ENCODE measurements around the gene THAP4.

The THAP4 gene

DNA sequence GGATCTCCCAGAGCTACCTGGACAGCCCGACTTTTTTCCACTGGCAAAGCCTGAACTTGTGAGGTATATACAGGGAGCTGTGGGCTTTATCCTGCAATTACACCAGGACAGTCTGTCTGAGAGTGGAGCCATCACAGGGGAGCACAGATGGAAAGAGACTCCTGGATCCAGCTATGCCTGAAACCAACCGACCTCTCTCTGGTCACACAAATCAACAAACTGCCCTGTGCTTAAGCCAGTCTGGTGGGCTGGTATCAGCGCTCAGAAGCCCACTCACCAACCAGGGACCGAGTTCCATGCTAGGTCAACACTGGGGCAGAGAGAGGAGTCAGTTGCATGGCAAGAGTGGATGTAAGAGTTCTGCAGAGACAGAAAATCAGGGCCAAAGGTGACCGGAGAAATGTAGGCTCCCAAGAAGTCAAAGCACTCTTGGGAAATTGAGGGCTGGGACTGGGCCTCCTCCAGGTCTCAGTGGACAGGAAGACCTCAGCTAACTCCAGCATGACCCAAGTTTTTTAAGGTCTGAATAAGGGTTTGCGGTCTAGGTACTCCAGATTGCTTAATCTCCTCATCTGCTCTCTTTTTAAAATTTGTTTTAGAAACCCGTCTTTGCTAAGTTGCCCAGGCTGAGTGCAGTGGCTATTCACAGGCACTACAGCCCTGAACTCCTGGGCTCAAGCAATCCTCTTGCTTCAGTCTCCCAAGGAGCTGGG lies 82.2 kb downstream of the THAP4 start:
- no peak for DNase-seq
- no peak overlapping the region for H3K27ac ChIP-seq (ENCODE audit: low read length)
- H3K27me3 ChIP-seq (replicated peaks; ENCODE audit: insufficient read depth, low read length), result peaks cover 61% of the 10 kb centered on the region
- no peaks in the 10 kb centered on the region for H3K9me2 ChIP-seq (replicated peaks; ENCODE audit: insufficient read depth, low read length)
- no peaks in the 10 kb centered on the region for H3K79me2 ChIP-seq (ENCODE audit: low read length)
- H3F3A ChIP-seq (ENCODE audit: insufficient read depth, low read length), result no peaks in the 10 kb centered on the region
- H3K4me1 ChIP-seq (ENCODE audit: low read length), result no peaks in the 10 kb centered on the region
- no peaks in the 10 kb centered on the region for H3K9me3 ChIP-seq (replicated peaks; ENCODE audit: insufficient read depth, low read length)
- no peak for TF ChIP-seq EZH2phosphoT487 (IDR thresholded peaks at IDR 0.05; ENCODE audit: low read length)
- TF ChIP-seq, protein P1, sequence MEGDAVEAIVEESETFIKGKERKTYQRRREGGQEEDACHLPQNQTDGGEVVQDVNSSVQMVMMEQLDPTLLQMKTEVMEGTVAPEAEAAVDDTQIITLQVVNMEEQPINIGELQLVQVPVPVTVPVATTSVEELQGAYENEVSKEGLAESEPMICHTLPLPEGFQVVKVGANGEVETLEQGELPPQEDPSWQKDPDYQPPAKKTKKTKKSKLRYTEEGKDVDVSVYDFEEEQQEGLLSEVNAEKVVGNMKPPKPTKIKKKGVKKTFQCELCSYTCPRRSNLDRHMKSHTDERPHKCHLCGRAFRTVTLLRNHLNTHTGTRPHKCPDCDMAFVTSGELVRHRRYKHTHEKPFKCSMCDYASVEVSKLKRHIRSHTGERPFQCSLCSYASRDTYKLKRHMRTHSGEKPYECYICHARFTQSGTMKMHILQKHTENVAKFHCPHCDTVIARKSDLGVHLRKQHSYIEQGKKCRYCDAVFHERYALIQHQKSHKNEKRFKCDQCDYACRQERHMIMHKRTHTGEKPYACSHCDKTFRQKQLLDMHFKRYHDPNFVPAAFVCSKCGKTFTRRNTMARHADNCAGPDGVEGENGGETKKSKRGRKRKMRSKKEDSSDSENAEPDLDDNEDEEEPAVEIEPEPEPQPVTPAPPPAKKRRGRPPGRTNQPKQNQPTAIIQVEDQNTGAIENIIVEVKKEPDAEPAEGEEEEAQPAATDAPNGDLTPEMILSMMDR (IDR thresholded peaks at IDR 0.05; ENCODE audit: low read length), result no peak
- TF ChIP-seq EZH2 (optimal IDR thresholded peaks at IDR 0.05; ENCODE audit: low read depth, low read length), result no peak
- no peaks in the 10 kb centered on the region for H4K20me1 ChIP-seq (ENCODE audit: insufficient read depth, low read length)
- H3K36me3 ChIP-seq (replicated peaks; ENCODE audit: insufficient read depth, low read length), result no peaks in the 10 kb centered on the region
- H2AFZ ChIP-seq (ENCODE audit: low read length), result no peak overlapping the region
- H3K9ac ChIP-seq (ENCODE audit: low read length), result no peak overlapping the region
- H3K4me3 ChIP-seq (ENCODE audit: low read length), result no peak overlapping the region
- no peak overlapping the region for H3K4me2 ChIP-seq (ENCODE audit: low read depth, low read length)

DNA sequence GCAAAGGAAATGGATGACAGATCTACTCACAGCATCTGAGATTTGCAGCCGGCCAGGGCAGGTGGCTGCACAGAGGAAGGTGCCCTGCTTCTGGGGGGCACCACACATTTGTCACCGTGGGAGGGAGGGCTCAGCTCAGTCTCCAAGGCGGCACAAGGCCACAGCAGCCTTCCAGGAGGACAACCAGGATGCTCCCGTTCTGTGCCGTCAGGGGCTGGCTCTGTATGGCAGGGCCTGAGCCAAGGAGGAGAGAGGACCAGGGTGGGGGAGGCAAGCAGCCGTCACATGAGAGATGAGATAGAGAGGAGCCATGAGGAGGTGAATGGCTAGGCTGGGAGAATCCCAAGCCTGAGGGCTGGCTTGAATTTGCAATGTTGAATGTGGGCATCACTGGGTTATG lies 83.0 kb downstream of the THAP4 start:
- Histone ChIP-seq H3K4me3 (ENCODE audit: low read length) (no peak overlapping the region), H3K27me3 (replicated peaks; ENCODE audit: insufficient read depth, low read length) (peaks cover 62% of the 10 kb centered on the region), H3K9me3 (replicated peaks; ENCODE audit: insufficient read depth, low read length) (no peaks in the 10 kb centered on the region), H3K4me2 (ENCODE audit: low read depth, low read length) (no peak overlapping the region), H3K9me2 (replicated peaks; ENCODE audit: insufficient read depth, low read length) (no peaks in the 10 kb centered on the region), H3K79me2 (ENCODE audit: low read length) (no peaks in the 10 kb centered on the region), H3K36me3 (replicated peaks; ENCODE audit: insufficient read depth, low read length) (no peaks in the 10 kb centered on the region), H3K9ac (ENCODE audit: low read length) (no peak overlapping the region), H3K27ac (ENCODE audit: low read length) (no peak overlapping the region), H4K20me1 (ENCODE audit: insufficient read depth, low read length) (no peaks in the 10 kb centered on the region), H2AFZ (ENCODE audit: low read length) (no peak overlapping the region), H3F3A (ENCODE audit: insufficient read depth, low read length) (no peaks in the 10 kb centered on the region), H3K4me1 (ENCODE audit: low read length) (no peaks in the 10 kb centered on the region)
- TF ChIP-seq EZH2phosphoT487 (IDR thresholded peaks at IDR 0.05; ENCODE audit: low read length) (no peak), EZH2 (optimal IDR thresholded peaks at IDR 0.05; ENCODE audit: low read depth, low read length) (no peak)
- TF ChIP-seq, protein P1 (IDR thresholded peaks at IDR 0.05; ENCODE audit: low read length), result no peak
- DNase-seq, result no peak

DNA sequence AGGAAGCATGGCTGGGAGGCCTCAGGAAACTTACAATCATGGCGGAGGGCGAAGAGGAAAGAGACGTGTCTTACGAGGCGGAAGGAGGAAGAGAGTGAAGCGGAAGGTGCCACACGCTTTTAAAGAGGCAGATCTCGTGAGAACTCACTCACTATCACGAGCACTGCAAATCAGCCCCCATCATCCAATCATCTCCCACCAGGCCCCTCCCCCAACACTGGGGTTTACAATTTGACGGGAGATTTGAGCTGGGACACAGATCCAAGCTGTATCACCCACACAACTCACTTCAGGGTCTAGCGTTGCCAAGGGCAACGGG lies 83.5 kb downstream of the THAP4 start:
- Histone ChIP-seq H3K9ac (ENCODE audit: low read length) (no peak overlapping the region), H3K36me3 (replicated peaks; ENCODE audit: insufficient read depth, low read length) (no peaks in the 10 kb centered on the region), H3F3A (ENCODE audit: insufficient read depth, low read length) (no peaks in the 10 kb centered on the region), H2AFZ (ENCODE audit: low read length) (no peak overlapping the region), H3K9me3 (replicated peaks; ENCODE audit: insufficient read depth, low read length) (no peaks in the 10 kb centered on the region), H3K79me2 (ENCODE audit: low read length) (no peaks in the 10 kb centered on the region), H4K20me1 (ENCODE audit: insufficient read depth, low read length) (no peaks in the 10 kb centered on the region), H3K4me2 (ENCODE audit: low read depth, low read length) (no peak overlapping the region), H3K4me3 (ENCODE audit: low read length) (no peak overlapping the region), H3K27ac (ENCODE audit: low read length) (no peak overlapping the region), H3K27me3 (replicated peaks; ENCODE audit: insufficient read depth, low read length) (peaks cover 67% of the 10 kb centered on the region), H3K4me1 (ENCODE audit: low read length) (no peaks in the 10 kb centered on the region), H3K9me2 (replicated peaks; ENCODE audit: insufficient read depth, low read length) (no peaks in the 10 kb centered on the region)
- no peak for TF ChIP-seq EZH2 (optimal IDR thresholded peaks at IDR 0.05; ENCODE audit: low read depth, low read length)
- no peak for TF ChIP-seq EZH2phosphoT487 (IDR thresholded peaks at IDR 0.05; ENCODE audit: low read length)
- TF ChIP-seq, protein P1 (IDR thresholded peaks at IDR 0.05; ENCODE audit: low read length), result no peak
- no peak for DNase-seq

Measured in MM.1S (cell line).